ENCODE data around the gene DMWD.

The DMWD gene

GRCh38 chr19:45768655-45768983, 24.0 kb downstream of the DMWD start:
- no peak for DNase-seq (ENCODE audit: low read depth, low spot score)
- no peak for TF ChIP-seq CTCF (IDR thresholded peaks at IDR 0.05; ENCODE audit: insufficient read depth, low read length, missing control alignments)
- ChIA-PET CTCF (interaction anchor here (0.7 to 9.9 kb wide), 16 partner anchors 10 to 78 kb away, joined by 3 to 170 read pairs (median 4); partner anchors contain the start of genes DMPK and QPCTL), POLR2A (interaction anchor here (0.8 to 6.2 kb wide), 9 partner anchors 13 to 76 kb away, joined by 4 to 65 read pairs (median 15); partner anchors contain the start of genes DMPK, DMWD, FBXO46 and QPCTL)
- peak overlapping the region; percentile 77 for H3K4me3 ChIP-seq (ENCODE audit: low read depth, low read length)

GRCh38 chr19:45767881-45768654, 24.6 kb downstream of the DMWD start:
- DNase-seq (ENCODE audit: low read depth, low spot score), result no peak
- ChIA-PET POLR2A (interaction anchor here (0.8 to 6.2 kb wide), 7 partner anchors 14 to 76 kb away, joined by 3 to 65 read pairs (median 15); partner anchors contain the start of genes DMPK, QPCTL and SNRPD2), CTCF (interaction anchor here (0.7 to 9.9 kb wide), 14 partner anchors 10 to 75 kb away, joined by 3 to 170 read pairs (median 4); partner anchors contain the start of genes DMPK and QPCTL)
- no peak for TF ChIP-seq CTCF (IDR thresholded peaks at IDR 0.05; ENCODE audit: insufficient read depth, low read length, missing control alignments)
- peak overlapping the region; percentile 77 for H3K4me3 ChIP-seq (ENCODE audit: low read depth, low read length)

- TF ChIP-seq CTCF (IDR thresholded peaks at IDR 0.05; ENCODE audit: insufficient read depth, low read length, missing control alignments), result no peak
- ChIA-PET CTCF (interaction anchor here (0.7 to 9.9 kb wide), 10 partner anchors 9 to 74 kb away, joined by 3 to 170 read pairs (median 4); partner anchors contain the start of genes DMPK and QPCTL), POLR2A (interaction anchor here (0.8 to 6.2 kb wide), 5 partner anchors 10 to 75 kb away, joined by 3 to 65 read pairs (median 4); partner anchors contain the start of genes DMPK and QPCTL)
- peak overlapping the region; percentile 77 for H3K4me3 ChIP-seq (ENCODE audit: low read depth, low read length)
- peak; percentile 45 for DNase-seq (ENCODE audit: low read depth, low spot score)
These were observed 25.2 kb downstream of the DMWD start for GRCh38 chr19:45767410-45767880.

- TF ChIP-seq CTCF (IDR thresholded peaks at IDR 0.05; ENCODE audit: insufficient read depth, low read length, missing control alignments), result no peak
- ChIA-PET CTCF (interaction anchor here (0.8 to 9.9 kb wide), 8 partner anchors 9 to 74 kb away, joined by 3 to 170 read pairs (median 5); partner anchors contain the start of genes DMPK and QPCTL), POLR2A (interaction anchor here (0.8 to 6.2 kb wide), 5 partner anchors 10 to 75 kb away, joined by 3 to 65 read pairs (median 4); partner anchors contain the start of genes DMPK and QPCTL)
- no peak for DNase-seq (ENCODE audit: low read depth, low spot score)
- H3K4me3 ChIP-seq (ENCODE audit: low read depth, low read length), result peak overlapping the region; percentile 77
These were observed 25.7 kb downstream of the DMWD start for GRCh38 chr19:45766869-45767346.

GRCh38 chr19:45766296-45766868, 26.3 kb downstream of the DMWD start:
- ChIA-PET CTCF (interaction anchor here (1.6 to 9.9 kb wide), 3 partner anchors 16 to 73 kb away, joined by 4 to 170 read pairs (median 30); partner anchors contain the start of genes DMPK and QPCTL), POLR2A (interaction anchor here (1.1 to 6.2 kb wide), 3 partner anchors 9 to 49 kb away, joined by 3 to 65 read pairs (median 54); partner anchors contain the start of gene DMPK)

More at GRCh38 chr19:45766296-45766868, 26.3 kb downstream of the DMWD start:
- DNase-seq (ENCODE audit: low read depth, low spot score), result no peak
- H3K4me3 ChIP-seq (ENCODE audit: low read depth, low read length), result peak overlapping the region; percentile 77
- no peak for TF ChIP-seq CTCF (IDR thresholded peaks at IDR 0.05; ENCODE audit: insufficient read depth, low read length, missing control alignments)

Measured in AG04449 (cell line).